Testis (tissue), 3 donors: ENCODE results near the gene GET4. TPM values are rescaled to one million over a fixed set of nuclear protein-coding genes. Genes with fewer than 3 reads are reported as not detected.

ENCODE experiments used
- DNase-seq: peaks from one replicate; pipeline ENCODE4 v3.0.0-alpha.2; 2019
- H3K27ac ChIP-seq, 2 donors: fragments of 200-600 bp; sonication (generic); one replicate each; pipeline ENCODE4 v1.5.1; 2019
- H3K27me3 ChIP-seq: fragments of 200-600 bp; sonication (generic); one replicate; pipeline ENCODE4 v1.5.1; 2019
- H3K36me3 ChIP-seq: fragments of 200-600 bp; sonication (generic); one replicate; pipeline ENCODE4 v1.5.1; 2017; ENCODE audit warnings: low read depth; ENCODE audit errors: missing control alignments
- H3K4me1 ChIP-seq: fragments of 200-600 bp; sonication (generic); one replicate; pipeline ENCODE4 v1.5.1; 2019
- H3K4me3 ChIP-seq, 2 donors: fragments of 200-600 bp; sonication (generic); one replicate each; pipeline ENCODE4 v1.5.1; 2017 to 2019
- H3K9me3 ChIP-seq: fragments of 200-600 bp; sonication (generic); one replicate; pipeline ENCODE4 v1.5.1; 2017
- POLR2A ChIP-seq: fragments of 450-650 bp; IDR thresholded peaks from one replicate; pipeline ENCODE4 v1.6.1; 2017; ENCODE audit warnings: antibody characterized with exemption, mild to moderate bottlenecking, moderate library complexity
- WGBS, 2 donors: methylation state at CpG; one replicate each; pipeline ENCODE4 v1.1.5; 2018; 5-methylcytosine and 5-hydroxymethylcytosine counted together
- intact Hi-C: fragments of 100-400 bp; cut with DNase I; formaldehyde crosslinking; loops from one replicate; pipeline ENCODE4 v1.15.1; 2023; ENCODE audit warnings: low total_unique reads
- polyA plus RNA-seq: library from polyadenylated mRNA; stranded (reverse); fragments of 350-450 nt; fragmentation: Illumina TruSeq; extraction: RNeasy Lipid Tissue Mini Kit (QIAGEN cat#74804); gene quantifications from one replicate; pipeline ENCODE4 v1.2.3, GENCODE V29; 2014; ENCODE audit warnings: low read depth, low replicate concordance; ENCODE audit not compliant: insufficient read depth
- total RNA-seq, 2 donors: library from RNA; depleted of rRNA; stranded (reverse); fragments of >200 nt; gene quantifications; one replicate each; pipeline ENCODE4 v1.2.3, GENCODE V29; 2016
- TF ChIP-seq, protein P1 (sequence below), 3 experiments: fragments of 450-650 bp in 2 of 3; fragments of 200-600 bp in 1 of 3; sonication (generic) in 1 of 3; IDR thresholded peaks; one replicate each; pipeline ENCODE4 v1.5.1; 2016 to 2019; ENCODE audit warnings: antibody characterized with exemption in 3 of 3, mild to moderate bottlenecking in 2 of 3, moderate library complexity in 1 of 3

GET4 gene
- total and polyA plus RNA-seq, 3 donors from 2014 or later = 89.0 to 141 (median 128) TPM

DNA sequence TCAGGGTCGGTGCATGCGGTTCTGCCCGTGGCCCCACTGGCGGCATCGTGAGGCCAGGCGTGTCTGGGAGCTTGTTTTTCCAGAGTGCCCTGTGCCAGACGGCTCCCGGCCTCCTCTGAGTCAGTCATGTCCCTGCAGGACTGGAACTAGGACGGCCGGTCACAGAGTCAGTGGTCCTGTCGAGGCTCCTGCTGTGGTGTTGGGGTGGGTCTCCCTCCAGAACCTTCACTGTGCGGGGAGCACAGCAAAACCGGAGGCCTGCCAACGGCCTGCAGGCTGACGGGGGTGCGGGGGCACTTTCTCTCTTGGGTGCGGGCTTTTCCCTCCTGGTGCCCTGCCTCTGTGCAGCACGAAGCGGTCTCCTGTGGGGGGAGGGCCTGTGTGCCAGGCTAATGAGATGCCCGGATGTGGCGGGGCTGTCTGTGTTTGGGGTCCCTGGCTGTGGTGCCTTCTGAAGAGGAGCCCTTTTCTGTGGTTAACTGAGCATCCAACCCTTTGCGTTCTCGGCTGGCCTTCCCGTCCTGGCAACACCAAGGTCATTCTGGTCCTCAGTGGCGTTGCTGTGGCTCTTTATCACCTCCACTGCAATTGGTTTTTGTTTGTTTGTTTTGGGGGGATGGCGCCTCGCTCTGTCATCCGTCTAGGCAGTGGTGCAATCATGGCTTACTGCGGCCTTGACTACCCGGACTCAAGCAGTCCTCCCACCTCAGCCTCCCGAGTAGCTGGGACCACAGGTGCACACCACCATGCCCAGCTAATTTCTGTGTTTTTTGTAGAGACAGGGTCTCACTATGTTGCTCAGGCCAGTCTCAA, 8.0 kb downstream of the GET4 start:
- Histone ChIP-seq H3K27ac (no peak overlapping the region), H3K36me3 (no peaks in the 10 kb centered on the region), H3K27me3 (no peaks in the 10 kb centered on the region), H3K4me1 (peaks cover 15% of the 10 kb centered on the region), H3K4me3 (no peak overlapping the region), H3K9me3 (no peaks in the 10 kb centered on the region)
- no peak for DNase-seq
- intact Hi-C loops = no loop called here
- WGBS, 2 donors = 63 to 82% methylated on average over 26 of the region's 31 CpGs
- TF ChIP-seq, protein P1, sequence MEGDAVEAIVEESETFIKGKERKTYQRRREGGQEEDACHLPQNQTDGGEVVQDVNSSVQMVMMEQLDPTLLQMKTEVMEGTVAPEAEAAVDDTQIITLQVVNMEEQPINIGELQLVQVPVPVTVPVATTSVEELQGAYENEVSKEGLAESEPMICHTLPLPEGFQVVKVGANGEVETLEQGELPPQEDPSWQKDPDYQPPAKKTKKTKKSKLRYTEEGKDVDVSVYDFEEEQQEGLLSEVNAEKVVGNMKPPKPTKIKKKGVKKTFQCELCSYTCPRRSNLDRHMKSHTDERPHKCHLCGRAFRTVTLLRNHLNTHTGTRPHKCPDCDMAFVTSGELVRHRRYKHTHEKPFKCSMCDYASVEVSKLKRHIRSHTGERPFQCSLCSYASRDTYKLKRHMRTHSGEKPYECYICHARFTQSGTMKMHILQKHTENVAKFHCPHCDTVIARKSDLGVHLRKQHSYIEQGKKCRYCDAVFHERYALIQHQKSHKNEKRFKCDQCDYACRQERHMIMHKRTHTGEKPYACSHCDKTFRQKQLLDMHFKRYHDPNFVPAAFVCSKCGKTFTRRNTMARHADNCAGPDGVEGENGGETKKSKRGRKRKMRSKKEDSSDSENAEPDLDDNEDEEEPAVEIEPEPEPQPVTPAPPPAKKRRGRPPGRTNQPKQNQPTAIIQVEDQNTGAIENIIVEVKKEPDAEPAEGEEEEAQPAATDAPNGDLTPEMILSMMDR (IDR thresholded peaks at IDR 0.05) = no peak
- no peak for TF ChIP-seq POLR2A

DNA sequence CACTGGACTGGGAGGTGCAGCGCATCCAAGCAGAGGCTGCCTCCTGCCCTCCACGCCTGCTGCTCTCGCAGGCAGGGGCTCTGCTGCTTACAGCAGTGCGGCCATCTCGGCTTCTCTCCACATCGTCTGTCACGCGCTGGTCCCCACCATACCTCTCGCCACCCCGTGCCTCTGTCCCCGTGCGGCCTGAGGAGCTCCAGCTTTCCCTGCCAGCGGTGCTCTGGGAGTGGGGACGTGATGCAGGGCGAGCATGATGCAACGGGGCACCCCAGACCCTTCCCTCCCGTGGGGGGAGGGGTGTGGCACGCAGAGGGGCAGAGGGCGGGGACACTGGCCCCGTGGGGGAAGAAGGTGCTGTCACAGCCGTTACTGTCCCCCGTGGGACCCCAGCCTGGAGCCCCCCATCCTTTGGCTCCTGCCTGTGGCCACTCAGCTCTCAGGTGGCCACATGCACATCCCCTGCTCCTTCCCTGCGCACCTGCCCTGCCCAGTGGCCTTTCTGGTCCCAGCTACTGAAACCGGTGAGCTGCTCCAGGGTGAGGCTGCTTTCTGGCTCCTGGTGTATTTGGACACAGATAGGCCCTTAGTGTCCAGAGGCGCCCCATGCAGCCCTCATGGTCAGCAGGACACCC, 9.0 kb downstream of the GET4 start:
- 68 to 84% methylated on average over 11 to 25 of the region's 25 CpGs for WGBS, 2 donors
- TF ChIP-seq POLR2A = no peak
- TF ChIP-seq, protein P1 (IDR thresholded peaks at IDR 0.05) = no peak
- Histone ChIP-seq H3K27me3 (no peaks in the 10 kb centered on the region), H3K36me3 (no peaks in the 10 kb centered on the region), H3K9me3 (no peaks in the 10 kb centered on the region), H3K4me3 (no peak overlapping the region), H3K4me1 (peaks cover 15% of the 10 kb centered on the region), H3K27ac (no peak overlapping the region)
- intact Hi-C loops = no loop called here
- no peak for DNase-seq

DNA sequence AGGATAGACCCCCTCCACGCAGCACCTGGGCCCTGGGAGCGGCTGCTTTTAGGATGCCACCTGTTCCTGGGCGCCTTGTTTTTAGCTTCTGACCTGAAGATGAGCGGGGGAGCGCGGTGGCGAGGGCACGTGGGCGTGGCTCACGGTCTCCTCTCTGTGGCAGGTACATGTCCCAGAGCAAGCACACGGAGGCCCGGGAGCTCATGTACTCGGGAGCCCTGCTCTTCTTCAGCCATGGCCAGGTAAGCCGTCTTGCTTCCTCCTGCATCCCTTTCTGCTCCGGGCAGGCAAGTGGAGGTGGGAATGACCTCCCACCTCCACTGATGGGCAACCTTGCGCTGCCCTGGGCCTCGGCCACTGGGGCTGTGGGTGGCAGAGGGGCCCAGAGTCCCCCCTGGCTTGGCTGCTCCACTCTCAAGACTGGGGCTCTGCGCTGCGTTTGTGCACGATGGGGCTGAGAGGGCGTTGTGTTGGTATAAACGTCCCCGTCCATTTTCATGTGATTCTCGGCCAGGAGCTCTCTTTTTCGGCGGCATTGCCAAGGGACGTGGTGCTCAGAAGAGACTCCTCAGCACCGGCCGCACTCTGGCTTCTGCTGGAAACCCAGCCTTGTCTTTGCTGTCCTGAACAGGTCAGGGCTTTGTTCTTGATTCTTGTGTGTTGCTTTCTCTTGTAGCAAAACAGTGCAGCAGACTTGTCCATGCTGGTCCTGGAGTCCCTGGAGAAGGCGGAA, 9.7 kb downstream of the GET4 start:
- Histone ChIP-seq H3K4me1 (peaks cover 15% of the 10 kb centered on the region), H3K4me3 (no peak overlapping the region), H3K9me3 (no peaks in the 10 kb centered on the region), H3K27me3 (no peaks in the 10 kb centered on the region), H3K36me3 (no peaks in the 10 kb centered on the region), H3K27ac (no peak overlapping the region)
- TF ChIP-seq POLR2A = no peak
- TF ChIP-seq, protein P1 (IDR thresholded peaks at IDR 0.05) = no peak
- no peak for DNase-seq
- 87 to 91% methylated on average over 7 to 30 of the region's 30 CpGs for WGBS, 2 donors
- intact Hi-C loops = no loop called here

DNA sequence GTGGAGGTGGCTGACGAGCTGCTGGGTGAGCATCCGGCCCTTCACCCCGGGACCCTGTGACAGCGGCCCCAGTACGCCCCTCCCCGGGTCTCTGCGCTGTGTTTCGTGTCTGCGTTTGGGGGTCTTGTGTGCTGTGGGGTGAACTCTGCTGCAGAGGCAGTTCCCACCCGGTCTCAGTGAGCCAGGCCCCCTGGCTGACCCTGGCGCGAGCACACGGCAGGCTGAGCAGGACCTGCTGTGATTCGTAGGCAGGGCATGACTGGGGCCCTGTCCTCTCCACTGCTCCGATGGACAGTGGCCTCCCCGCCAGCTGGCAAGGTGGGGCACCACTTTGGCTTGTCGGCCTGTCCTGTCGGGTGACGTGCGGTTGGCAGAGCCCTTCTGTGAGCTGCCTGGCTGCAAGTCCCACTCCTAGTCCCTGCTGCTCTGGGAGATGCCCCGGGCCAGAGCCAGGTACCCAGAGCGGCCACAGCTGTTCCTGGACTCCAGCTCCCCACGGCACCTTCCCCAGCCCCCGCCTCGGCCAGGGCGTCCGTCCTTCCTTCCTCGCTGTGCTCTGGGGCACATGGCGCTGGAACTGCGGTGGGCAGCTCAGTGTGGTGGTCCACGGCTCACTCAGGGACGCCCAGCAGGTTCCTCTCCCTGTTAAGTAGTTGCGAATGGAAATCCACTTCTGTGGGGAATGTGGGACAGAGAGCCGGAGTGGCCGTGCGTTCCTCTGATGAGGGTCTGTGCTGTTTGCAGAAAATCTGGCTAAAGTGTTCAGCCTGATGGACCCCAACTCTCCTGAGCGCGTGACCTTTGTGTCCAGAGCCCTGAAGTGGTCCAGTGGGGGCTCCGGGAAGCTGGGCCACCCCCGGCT, 10.5 kb downstream of the GET4 start:
- DNase-seq = no peak
- peaks cover 15% of the 10 kb centered on the region for H3K4me1 ChIP-seq
- WGBS, 2 donors = 93 to 97% methylated on average over 24 to 39 of the region's 40 CpGs
- no peaks in the 10 kb centered on the region for H3K36me3 ChIP-seq
- H3K27me3 ChIP-seq = no peaks in the 10 kb centered on the region
- H3K9me3 ChIP-seq = no peaks in the 10 kb centered on the region
- no peak overlapping the region for H3K4me3 ChIP-seq
- no peak for TF ChIP-seq POLR2A
- intact Hi-C loops = no loop called here
- H3K27ac ChIP-seq = no peak overlapping the region
